Measurements from ENCODE around the gene STAT5B. TPM values are rescaled to one million over a fixed set of nuclear protein-coding genes. Genes with fewer than 3 reads are reported as not detected.
"Not testable (repeated sequence)": the region's sequence is repeated elsewhere in the genome, so short reads cannot be mapped to it uniquely, and the experiment has no call there.

STAT5B gene
- polyA plus RNA-seq, 10 donors, result 30.4 to 51.6 (median 40.3) TPM

DNA sequence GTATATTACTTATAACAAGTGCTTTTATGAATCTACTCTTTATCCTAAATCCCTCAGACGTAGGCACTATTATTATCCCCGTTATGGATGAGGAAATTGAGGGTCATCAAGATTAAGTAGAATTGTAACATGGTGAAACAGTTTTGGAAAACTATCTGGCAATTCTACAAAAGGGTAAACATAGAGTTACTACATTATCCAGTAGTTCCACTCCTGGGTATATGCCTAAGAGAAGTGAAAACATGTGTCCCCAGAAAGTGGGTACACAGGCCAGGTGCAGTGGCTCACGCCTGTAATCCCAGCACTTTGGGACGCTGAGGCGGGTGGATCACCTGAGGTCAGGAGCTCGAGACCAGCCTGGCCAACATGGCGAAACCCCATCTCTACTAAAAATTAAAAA lies 36.6 kb downstream of the STAT5B start:
- DNase-seq, result not testable (repeated sequence)

DNA sequence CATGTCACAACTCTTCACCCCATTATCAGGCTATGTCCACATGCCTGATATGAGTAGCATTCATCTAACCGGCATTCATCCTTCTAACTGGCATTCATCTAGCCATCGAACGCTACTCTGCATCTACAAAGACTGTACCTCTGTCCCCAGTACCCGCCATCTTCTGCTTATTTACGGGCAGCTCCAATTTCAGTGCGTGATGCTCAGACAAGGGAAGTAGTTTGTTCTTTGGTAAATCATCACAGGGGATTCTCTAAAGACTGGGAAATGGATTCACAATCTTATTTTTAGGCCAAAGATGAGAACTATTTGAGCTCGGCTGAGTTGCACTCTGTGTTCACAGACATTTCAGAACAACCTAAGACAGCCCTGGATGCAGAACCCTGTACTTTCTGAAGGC lies 39.4 kb downstream of the STAT5B start:
- DNase-seq, result no peak

DNA sequence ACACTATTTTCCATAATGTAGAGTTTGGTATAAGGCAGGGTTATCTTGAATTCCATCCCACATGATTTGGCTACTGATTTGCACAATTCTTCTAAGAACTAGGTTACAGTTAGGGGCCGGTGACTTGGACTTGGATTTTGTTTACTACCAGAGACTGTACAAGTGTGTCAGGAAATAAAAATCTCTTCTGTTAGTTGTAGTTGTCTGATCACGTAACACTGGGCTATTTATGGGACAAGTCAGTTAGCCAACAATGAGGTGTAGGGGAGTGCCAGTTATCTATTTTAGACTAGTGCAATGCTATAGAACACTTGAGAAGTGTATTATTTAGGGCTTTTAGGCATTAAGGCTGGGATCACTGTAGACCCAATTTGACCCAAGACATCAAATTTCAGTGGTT lies 42.2 kb downstream of the STAT5B start:
- DNase-seq, result peak in 1 of 3 donors; percentile 22

DNA sequence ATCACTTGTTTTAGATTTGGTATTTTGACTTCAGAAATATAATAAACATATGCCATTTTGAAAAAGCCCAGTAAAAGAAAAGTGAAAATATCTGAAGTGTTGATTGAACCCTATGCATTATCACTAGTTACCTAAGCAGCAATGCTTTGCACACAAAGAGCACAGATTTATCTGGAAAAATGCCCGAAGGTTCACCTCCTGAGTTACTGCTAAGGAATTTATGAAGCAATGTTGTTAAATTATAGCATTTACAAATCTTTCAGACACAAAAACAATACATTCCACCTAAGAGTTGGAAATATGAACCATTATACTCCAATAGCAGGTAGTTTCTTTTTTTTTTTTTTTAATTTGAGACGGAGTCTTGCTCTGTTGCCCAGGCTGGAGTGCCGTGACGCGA lies 43.0 kb downstream of the STAT5B start:
- DNase-seq, result no peak

DNA sequence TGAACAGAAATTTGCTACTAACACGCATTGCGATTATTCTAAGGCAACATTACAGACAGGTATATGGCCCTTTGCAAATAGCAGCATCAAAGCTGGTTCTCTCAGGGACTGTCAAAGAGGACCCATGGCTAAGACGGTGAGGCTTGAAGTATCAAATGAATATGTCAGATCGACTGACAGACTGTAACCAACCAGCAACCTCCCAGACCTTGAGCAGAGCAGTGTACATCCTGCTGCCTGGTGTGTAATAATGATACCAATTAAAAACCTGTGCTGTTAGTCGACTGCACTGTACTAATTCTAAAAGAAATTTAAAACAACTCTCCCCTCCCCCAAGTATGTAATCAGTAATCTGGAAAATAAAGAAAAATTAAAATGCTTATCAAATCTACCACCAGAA lies 46.0 kb downstream of the STAT5B start:
- DNase-seq, result no peak

DNA sequence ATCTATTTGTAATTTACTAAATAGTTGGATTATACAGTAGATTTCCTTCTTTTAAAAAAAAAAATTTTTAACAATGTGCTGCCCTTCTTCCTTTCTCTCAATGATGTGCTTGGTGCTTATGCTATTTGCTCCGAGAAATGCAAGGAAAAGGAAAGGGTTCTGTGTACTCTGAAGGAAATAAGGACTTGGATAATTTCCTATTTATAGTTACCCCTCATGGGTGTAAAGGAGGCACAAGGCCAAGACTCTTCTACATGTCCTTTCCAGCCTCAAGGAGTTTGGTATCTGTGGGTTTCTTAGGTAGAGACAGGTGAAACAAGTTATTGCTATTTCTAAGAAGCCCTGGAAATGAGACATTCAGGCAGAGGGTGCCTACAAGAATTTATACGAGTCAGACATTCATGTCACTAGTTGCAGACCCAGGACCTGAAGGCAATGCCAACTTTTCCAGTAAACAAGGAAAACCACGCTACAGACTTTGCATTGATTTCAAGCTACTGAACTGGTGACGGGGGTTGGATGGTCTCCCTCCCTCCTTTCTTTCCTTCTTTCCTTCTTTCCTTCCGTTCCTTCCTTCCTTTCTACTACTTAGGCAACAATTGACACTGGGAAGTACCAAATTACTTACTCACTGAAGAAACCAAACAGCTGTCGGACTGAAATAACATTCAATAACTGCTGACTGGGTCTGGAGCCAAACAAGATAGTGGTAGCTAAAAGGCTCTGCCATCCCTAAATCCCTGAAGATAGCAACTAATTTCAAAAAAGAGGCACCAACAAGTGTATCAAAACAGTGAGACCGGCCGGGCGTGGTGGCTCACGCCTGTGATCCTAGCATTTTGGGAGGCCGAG lies 48.1 kb downstream of the STAT5B start:
- peak in 2 of 3 donors; percentile 29 to 47 for DNase-seq

DNA sequence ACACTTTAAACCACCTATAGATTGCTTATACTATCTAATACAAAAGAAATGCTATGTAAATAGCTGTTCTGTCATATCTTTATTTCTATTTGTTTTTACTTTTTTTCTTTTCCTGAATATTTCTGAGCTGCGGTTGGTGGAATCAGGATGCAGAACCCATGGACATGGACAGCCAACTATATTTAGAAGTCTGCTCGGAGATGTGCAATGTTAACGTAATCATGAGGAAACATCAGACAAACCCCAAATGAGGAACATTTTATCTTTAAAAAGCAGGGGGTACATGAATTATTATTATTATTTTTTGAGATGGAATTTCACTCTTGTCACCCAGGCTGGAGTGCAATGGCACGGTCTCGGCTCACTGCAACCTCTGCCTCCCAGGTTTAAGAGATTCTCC lies 50.5 kb downstream of the STAT5B start:
- DNase-seq, result no peak

DNA sequence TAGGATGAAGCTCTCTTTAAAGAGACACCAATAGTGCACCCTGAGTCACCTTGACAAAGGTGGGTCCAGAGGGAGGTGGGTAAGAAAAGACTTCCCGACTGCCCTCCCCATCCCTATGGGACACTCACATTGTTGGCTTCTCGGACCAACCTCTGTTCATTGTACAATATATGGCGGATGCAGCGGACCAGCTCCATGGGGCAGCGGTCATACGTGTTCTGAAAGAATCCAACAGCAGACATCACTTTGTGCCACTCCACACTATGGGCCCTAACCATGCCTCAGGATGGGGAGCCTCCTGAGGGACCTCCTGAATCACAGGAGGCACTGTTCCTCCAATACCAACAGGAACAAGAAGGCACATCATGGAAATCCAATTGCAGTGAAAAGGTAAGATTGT lies 51.5 kb downstream of the STAT5B start:
- DNase-seq, result no peak

DNA sequence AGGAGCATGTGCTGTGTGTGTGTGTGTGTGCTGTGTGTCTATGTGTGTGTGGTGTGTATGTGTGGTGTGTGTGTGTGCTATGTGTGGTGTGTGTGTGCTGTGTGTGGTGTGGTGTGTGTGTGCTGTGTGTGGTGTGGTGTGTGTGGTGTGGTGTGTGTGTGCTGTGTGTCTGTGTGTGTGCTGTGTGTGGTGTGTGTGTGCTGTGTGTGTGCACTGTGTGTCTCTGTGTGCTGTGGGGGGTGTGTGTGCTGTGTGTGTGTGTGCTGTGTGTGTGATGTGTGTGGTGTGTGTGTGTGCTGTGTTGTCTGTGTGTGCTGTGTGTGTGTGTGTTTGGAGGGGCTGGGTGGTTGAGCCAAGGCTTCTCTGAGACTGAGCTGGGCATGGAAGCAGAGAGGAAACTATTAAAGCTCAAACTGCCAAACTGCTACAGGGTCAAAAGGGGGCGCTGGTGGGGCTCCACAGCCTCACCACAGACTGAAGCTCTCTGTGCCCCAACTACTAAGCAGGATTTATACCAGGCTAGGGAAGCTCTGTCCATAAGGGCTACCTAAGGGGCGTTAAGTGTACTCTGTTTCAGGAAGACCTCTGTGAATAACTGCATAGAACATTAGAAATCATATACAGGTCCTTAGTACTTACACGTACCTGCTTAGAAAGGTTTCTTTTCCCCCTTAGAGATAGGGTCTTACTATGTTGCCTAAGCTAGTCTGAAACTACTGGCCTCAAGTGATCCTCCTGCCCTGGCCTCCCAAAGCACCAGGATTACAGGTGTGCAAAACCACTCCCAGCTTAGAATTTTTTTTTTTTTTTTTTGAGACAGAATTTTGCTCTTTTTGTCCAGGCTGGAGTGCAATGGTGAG lies 54.1 kb downstream of the STAT5B start:
- peak; percentile 16 to 59 (median 44) for DNase-seq

DNA sequence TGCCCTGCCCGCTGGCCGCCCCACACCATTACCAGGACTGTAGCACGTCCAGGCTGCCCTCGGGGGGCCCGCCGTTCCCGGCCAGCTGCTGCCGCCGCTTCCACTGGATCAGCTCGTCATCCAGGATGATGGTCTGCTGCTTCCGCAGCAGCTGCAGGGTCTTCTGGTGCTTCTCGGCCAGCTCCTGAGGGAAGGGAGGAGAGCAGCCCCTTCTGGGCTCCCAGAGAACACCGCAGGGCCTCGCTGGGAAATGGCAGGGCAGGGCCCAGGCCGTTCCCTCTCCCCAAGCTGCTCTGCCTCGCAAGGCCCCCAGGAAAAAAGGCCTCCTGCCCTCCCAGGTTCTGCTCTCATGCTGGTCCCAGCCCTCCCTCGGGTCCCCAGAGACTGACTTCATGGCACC lies 56.9 kb downstream of the STAT5B start:
- DNase-seq, result not testable (repeated sequence)

DNA sequence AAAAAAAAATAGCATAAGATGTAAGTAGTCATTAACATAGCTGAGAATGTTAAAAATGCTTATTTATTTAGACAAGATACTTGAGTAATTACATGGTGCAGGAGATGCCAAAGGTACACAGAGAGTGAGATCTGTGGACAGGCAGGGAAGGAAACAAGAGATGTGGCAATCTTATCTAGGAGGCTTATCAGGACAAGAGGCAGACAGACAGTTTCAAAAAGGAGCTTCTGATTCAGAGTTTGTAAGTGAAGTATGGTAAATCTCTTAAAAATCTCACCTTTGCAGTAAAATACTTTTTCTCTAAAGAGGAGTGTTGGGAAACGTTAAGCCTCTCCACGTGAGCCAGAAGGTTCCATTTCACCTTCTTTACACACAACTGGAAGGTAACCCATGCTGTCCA lies 62.0 kb downstream of the STAT5B start:
- no peak for DNase-seq

DNA sequence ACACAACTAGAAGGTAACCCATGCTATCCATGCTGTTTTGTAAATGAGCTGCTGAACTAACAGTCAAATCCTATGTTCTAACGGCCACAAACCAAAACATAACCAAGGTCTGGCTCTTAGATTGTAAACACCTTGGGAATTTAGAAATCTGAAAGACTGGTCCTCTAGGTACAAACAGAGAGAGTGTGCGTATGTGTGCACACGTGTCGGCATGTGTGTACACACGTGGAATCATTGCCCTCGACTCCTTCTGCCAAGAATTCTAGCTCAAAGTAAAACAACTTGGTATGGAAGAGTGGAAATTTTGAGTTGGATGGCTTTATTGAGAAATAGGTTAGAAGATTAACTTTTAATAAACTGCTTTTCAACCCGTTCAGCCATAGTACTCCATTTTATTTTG lies 63.8 kb downstream of the STAT5B start:
- DNase-seq, result no peak

DNA sequence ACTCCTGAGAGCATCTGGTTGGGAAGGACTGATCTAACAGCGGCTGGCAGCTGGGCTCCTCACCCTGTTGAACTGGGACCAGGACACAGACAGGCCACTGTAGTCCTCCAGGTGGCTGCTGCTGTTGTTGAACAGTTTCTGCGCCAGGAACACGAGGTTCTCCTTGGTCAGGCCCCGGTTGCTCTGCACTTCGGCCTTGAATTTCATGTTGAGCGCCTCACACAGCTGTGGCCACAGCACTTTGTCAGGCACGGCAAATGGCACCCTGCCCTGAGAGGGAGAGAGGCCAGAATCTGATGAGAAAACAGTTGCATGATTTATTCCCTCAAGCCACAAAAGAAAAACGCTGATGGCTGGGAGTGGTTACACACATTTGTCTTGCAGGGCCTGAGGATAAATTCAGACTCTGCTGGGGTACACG lies 64.3 kb downstream of the STAT5B start:
- peak; percentile 53 to 78 (median 67) for DNase-seq

DNA sequence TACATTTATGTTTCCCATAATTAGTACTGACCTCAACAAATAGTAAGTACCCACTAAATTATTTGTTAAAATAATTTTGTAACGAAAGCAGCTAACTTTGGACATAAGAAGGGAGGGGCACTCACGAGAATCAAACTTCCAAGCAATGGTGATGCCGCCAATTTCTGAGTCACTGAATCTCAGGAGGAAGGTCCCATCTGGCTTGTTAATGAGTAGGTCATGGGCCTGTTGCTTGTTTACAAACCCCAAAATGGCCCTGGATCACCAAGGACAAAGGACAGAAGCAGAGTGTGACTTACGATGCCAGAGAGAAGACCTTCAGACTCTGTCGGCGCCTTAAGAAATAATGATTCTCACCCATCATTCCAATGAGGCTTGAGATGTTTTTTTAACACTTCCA lies 66.1 kb downstream of the STAT5B start:
- no peak for DNase-seq

DNA sequence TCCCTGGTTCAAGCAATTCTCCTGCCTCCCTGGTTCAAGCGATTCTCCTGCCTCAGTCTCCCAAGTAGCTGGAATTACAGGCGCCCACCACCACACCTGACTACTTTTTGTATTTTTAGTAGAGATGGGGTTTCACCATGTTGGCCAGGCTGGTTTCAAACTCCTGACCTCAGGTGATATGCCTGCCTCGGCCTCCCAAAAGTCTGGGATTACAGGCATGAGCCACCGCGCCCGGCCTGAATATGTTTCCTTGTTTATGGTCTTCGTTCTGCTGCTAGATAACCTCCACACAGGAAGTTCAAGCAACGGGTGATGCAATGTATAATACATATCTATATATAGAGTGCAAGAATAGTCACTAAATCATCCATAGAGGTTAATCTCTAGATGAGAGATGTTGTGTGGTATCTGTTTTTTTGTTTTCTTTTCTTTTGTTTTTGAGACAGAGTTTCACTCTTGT lies 70.0 kb downstream of the STAT5B start:
- DNase-seq, result not testable (repeated sequence)

DNA sequence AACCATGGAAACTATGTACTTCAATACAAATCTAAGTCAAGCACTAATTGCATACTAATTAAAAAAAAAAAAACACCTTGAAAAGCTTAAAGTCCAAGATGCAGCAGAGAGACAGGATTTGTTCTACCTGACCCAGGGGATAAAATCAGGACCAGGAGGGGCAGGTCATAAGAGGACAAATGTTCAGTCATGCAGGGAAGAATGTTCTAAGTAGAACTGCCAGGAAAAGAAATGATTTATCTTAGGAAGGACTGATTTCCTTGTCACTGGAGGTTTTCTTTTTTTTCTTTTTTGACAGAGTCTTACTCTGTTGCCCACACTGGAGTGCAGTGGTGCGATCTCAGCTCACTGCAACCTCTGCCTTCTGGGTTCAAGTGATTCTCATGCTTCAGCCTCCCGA lies 72.8 kb downstream of the STAT5B start:
- DNase-seq, result no peak

DNA sequence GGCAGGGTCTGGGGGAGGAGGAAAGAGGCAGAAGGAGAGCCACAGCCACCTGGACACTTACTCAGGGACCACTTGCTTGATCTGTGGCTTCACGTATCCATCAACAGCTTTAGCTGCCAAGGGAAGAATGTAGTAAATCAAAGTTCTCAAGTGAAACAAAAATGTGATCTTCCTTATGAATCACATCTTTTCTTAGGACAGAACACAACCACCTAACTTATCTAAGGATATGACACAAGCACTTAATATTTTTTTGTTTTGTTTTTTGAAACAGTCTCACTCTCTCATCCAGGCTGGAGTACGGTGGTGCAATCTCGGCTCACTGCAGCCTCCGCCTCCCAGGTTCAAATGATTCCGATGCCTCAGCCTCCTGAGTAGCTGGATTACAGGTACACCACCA lies 73.5 kb downstream of the STAT5B start:
- DNase-seq, result no peak

DNA sequence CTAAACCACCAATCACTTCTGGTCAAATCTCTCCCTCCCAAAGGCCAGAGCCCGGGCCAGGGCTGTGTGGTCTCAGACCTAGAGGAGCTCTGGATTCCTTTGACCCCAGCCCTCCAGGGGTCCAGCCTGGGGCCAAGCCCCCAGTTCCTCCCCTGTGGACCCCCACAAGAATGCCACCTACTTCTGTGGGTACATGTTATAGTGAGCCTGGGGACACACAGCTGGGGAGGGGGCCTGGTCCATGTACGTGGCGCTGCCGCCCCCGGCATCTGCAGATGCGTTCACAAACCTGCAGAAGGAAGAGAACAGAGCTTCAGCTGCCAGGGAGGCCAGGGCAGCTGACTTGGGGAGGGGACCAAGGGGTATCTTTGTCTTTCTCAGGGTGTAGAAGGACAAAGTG lies 74.0 kb downstream of the STAT5B start:
- DNase-seq, result no peak

DNA sequence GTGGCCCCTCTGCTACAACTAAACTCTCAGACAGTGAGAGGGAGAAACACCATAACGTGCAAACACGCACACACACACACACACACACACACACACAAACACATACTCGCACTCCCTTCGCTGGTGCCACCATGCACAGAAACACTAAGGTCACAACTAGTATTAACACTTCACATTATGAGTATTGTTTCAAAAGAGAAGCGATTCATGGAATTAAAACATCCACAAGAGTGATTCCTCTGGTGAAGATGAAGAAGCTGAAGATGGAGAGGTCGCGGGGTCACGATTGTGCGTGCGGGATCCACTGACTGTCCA lies 74.8 kb downstream of the STAT5B start:
- DNase-seq, result no peak

DNA sequence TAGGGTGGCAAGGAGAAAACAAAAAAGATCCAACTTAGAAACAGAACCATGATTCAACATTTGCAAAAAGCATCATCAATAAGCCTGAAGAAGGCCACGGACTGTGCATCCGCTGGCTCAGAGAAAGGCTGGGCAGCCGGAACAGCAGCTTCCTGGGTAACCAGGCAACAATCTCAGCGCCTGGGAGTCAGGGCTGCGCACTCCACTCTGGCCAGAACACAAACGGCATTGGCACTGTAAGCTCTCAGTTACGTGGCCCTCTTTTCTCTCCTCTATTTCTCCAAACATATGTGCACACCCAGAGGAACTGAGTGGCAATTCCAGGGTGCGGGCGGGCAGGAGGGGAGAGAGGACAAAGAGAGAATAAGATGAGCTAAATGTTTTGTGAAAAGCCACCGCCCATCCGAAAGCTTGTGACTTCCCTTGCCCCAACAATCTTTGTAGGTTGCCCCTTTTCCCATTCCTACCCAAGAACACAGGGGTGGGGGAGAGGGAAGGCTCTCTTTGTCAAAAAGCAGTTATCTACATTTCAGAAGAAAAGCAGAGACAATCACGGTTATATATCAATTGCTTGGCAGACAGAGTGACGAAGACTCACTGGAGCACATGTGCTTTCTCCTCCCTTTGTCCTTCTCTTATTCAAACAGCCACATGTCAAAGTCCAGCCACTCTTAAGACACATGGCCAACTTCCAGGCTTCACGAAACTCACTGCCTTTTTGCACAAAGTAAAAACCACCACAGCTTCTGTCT lies 75.3 kb downstream of the STAT5B start:
- DNase-seq, result no peak

DNA sequence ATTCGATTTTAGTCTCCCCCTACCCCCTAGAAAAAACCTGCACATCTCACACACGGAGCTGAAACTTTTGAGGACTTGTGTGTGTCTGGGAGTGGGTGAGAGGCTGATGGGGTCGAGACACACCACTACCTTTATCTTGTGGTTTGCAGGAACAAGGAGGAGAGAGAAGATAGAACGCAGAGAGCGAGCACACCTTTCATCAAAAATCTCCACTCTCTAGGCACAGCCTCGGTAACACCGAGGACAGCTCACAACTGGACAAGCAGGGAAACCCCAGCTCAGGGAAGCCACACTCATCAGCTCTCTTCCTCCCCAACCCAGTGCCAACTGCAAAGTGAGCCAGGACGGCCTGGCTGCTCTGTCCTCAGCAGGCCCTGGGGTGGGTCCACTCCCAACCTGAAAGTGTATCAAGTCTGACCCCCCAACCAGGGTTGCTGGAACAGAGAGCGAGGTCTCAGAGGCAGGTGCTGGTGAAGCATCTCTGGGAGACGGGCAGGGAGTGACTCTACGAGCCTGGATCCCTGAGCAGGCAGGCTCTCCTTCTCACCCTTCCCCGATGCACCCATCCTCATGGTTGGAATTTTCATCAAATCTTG lies 76.7 kb downstream of the STAT5B start:
- no peak for DNase-seq

DNA sequence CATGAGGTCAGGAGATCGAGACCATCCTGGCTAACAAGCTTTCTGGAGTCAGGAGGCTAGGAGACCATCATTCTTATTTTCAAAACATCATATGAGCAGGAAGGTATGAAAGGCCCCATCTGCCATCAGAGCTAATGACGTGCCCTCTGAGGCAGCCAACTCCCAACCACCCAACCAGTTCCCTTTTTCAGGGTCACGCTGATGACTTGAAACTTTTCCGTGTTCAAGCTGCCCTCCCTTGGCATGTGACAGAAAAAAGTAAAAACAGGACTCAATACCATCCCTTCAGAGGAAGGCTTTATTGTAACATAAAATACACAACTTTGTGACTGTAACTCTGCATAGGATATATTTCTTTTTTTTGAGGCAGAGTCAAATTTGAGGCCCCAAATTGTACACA lies 77.3 kb downstream of the STAT5B start:
- DNase-seq, result no peak

Measured in muscle of back (tissue), 11 donors.